Mesodermal cell (in vitro differentiated cells): ENCODE measurements around the gene FBXL16.
"Not testable (repeated sequence)": the region's sequence is repeated elsewhere in the genome, so short reads cannot be mapped to it uniquely, and the experiment has no call there.

ENCODE experiments used
- H3K27ac ChIP-seq: 2 replicates; pipeline ENCODE4 v1.7.0; 2013; ENCODE audit warnings: mild to moderate bottlenecking, low read depth, low read length, moderate library complexity; ENCODE audit not compliant: severe bottlenecking
- H3K36me3 ChIP-seq: 2 replicates; pipeline ENCODE4 v1.7.1; 2013; ENCODE audit warnings: mild to moderate bottlenecking, low read length, moderate library complexity; ENCODE audit not compliant: control insufficient read depth, insufficient read depth
- H3K4me1 ChIP-seq: one replicate; pipeline ENCODE4 v1.7.1; 2013; ENCODE audit warnings: mild to moderate bottlenecking, low read length; ENCODE audit not compliant: insufficient read depth, control insufficient read depth, poor library complexity, severe bottlenecking
- H3K4me3 ChIP-seq: 2 replicates; pipeline ENCODE4 v1.7.0; 2013; ENCODE audit warnings: low read length, control low read depth, mild to moderate bottlenecking; ENCODE audit not compliant: insufficient read depth, poor library complexity, severe bottlenecking; ENCODE audit errors: extremely low read depth
- H3K9me3 ChIP-seq: 2 replicates; pipeline ENCODE4 v1.7.1; 2013; ENCODE audit warnings: mild to moderate bottlenecking, low read length, moderate library complexity; ENCODE audit not compliant: control insufficient read depth
- WGBS, 2 experiments: methylation state at CpG; one replicate each; pipeline ENCODE4 v1.1.5; 2013; ENCODE audit warnings: missing lambda C conversion rate in 2 of 2; ENCODE audit not compliant: insufficient coverage in 2 of 2; 5-methylcytosine and 5-hydroxymethylcytosine counted together

FBXL16 gene

DNA sequence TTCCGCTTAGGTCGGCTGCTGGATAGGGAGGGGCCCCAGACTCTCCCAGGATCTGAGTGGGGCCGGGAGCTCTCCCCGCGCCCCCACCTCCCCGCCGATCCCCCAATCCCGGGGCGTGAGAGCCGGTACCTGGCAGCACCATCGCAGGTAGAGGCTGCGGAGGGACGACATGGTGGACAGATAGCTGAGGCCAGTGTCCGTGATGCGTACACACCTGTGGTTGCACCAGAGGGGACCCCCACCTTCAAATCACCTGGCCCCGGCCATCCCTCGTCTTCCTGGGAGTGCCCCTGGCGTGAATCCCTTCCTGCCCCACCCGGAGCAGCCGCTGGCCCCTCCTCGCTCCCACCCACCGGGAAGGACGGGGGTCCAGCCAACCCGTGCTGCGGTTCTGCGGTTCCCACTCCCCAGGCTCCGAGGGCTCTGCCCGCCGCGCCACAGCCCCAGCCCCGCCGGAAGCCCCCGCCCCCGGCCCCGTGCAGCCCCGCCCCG, 10.7 kb downstream of the FBXL16 start:
- 10 to 12% methylated on average over 14 to 20 of the region's 37 CpGs for WGBS, 2 experiments
- H3K9me3 ChIP-seq, result no peaks in the 10 kb centered on the region
- H3K4me3 ChIP-seq, result no peak overlapping the region
- no peak overlapping the region for H3K27ac ChIP-seq
- peaks cover 13% of the 10 kb centered on the region for H3K4me1 ChIP-seq
- H3K36me3 ChIP-seq, result no peaks in the 10 kb centered on the region

- no peak overlapping the region for H3K27ac ChIP-seq
- H3K9me3 ChIP-seq, result no peaks in the 10 kb centered on the region
- no peaks in the 10 kb centered on the region for H3K36me3 ChIP-seq
- WGBS, 2 experiments, result 4 to 5% methylated on average over 50 to 56 of the region's 64 CpGs
- H3K4me1 ChIP-seq, result peaks cover 17% of the 10 kb centered on the region
- peak overlapping the region; percentile 2 for H3K4me3 ChIP-seq
These were observed 11.3 kb downstream of the FBXL16 start for GRCh38 chr16:694187-694862.

DNA sequence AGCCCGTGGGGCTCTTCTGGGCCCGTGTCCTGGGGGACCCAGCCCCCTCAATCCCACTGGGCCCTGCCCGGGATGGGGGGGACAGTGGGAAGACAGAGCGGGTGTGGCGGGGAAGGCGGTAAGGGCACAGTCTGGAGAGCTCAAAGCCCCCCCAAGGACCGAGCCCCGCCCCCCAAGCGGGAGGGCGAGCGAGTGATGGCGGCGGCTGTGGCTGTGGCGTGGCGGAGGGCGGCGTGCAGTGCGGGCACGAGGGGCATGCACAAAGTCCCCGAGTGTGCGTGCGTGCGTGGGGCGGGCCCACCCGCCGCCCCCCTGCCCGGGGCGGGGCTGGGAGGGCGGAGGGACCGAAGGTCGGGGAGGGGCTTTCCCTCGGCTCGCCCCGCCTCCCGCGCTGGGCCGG, 11.8 kb downstream of the FBXL16 start:
- H3K36me3 ChIP-seq, result no peaks in the 10 kb centered on the region
- WGBS, 2 experiments, result 5 to 7% methylated on average over 11 to 12 of the region's 37 CpGs
- H3K27ac ChIP-seq, result no peak overlapping the region
- H3K4me3 ChIP-seq, result no peak overlapping the region
- peaks cover 23% of the 10 kb centered on the region for H3K4me1 ChIP-seq
- H3K9me3 ChIP-seq, result no peaks in the 10 kb centered on the region

- H3K4me3 ChIP-seq, result no peak overlapping the region
- WGBS, 2 experiments, result 26 to 49% methylated on average over 5 to 18 of the region's 22 CpGs
These were observed 12.2 kb downstream of the FBXL16 start for GRCh38 chr16:693364-693763.

GRCh38 chr16:692356-693108, 13.1 kb downstream of the FBXL16 start:
- 75 to 100% methylated on average over 2 of the region's 10 CpGs for WGBS, 2 experiments
- Histone ChIP-seq H3K9me3 (no peaks in the 10 kb centered on the region), H3K4me1 (peaks cover 23% of the 10 kb centered on the region), H3K36me3 (no peaks in the 10 kb centered on the region), H3K4me3 (no peak overlapping the region), H3K27ac (no peak overlapping the region)

More at GRCh38 chr16:693364-693763, 12.2 kb downstream of the FBXL16 start:
- Histone ChIP-seq H3K27ac (no peak overlapping the region), H3K4me1 (peaks cover 23% of the 10 kb centered on the region), H3K9me3 (no peaks in the 10 kb centered on the region), H3K36me3 (no peaks in the 10 kb centered on the region)

DNA sequence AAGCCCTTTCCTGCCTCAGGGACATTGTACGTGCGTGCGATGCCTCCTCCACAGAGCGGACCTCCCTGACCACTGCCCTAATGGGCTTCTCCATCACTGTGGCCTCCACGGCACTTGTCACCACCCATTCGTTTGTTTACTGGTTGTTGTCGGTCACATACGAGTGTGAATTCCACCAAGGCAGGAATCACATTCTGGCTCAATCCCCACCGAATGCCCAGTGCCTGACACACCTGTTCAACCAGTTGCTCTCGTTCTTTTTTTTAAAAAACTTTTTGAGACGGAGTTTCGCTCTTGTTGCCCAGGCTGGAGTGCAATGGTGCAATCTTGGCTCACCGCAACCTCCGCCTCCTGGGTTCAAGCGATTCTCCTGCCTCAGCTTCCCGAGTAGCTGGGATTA, 14.4 kb downstream of the FBXL16 start:
- not testable (repeated sequence) for H3K36me3 ChIP-seq, H3K4me3 ChIP-seq, H3K27ac ChIP-seq, H3K9me3 ChIP-seq
- H3K4me1 ChIP-seq, result peaks cover 23% of the 10 kb centered on the region
- WGBS, 2 experiments, result 87 to 90% methylated on average over 13 to 14 of the region's 16 CpGs

DNA sequence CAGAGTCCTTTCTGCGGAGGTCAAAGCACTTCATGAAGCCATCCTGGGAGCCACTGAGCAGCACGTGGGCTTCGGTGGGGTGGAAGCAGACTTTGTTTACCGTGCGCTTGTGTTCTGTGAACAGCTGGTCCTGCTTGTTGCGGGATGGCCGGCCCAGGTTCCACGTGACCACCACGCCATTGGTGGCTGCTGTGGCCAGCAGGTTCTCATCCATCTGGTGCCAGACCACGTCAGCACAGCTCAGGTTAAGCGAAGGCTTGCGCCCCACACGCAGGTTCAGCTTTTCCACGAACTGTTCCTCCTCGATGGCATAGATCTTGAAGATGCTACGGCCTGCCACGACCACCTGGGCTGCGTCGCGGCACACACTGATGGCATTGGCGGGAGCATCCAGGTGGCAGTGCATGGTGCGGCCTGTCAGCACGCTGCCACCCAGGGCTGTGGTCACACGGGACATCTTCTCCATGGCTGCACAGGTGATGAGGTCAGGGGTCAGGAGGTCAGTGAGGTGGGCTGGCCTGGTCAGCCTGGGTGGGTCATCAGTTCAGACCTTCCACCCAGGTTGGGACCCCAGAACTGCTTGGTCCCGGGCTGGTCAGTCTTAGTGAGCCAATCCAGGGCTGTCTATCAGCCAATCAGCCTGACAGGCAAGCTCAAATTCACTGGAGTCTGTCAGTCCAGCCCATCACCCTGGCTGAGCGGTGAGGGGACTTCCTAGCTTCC, 16.3 kb downstream of the FBXL16 start:
- Histone ChIP-seq H3K9me3 (no peaks in the 10 kb centered on the region), H3K4me3 (peak overlapping the region; percentile 59), H3K4me1 (peaks cover 12% of the 10 kb centered on the region), H3K27ac (no peak overlapping the region), H3K36me3 (peaks cover 18% of the 10 kb centered on the region)
- 89 to 91% methylated on average over 24 to 26 of the region's 26 CpGs for WGBS, 2 experiments

DNA sequence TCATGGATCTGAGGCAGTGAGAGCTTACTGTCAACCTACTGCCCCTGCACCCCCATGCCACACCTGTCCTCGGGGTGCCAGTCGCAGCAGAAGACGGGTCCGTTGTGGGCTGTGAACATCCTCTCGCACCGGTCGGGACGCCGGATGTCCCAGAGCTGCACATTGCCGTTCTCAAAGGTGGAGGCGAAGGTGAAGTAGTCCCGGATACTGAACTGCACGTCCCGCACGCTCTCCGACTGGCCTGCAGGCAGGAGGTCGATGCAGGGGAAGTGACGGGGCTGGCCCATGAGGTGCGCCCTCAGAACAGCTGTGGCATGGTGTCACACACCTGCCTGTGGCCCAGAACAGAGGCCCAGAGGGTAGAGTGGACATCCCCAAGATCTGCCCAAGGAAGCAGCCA, 18.1 kb downstream of the FBXL16 start:
- Histone ChIP-seq H3K4me3 (no peak overlapping the region), H3K9me3 (no peaks in the 10 kb centered on the region), H3K4me1 (peaks cover 10% of the 10 kb centered on the region), H3K36me3 (peaks cover 28% of the 10 kb centered on the region), H3K27ac (no peak overlapping the region)
- 92 to 94% methylated on average over 19 of the region's 19 CpGs for WGBS, 2 experiments

DNA sequence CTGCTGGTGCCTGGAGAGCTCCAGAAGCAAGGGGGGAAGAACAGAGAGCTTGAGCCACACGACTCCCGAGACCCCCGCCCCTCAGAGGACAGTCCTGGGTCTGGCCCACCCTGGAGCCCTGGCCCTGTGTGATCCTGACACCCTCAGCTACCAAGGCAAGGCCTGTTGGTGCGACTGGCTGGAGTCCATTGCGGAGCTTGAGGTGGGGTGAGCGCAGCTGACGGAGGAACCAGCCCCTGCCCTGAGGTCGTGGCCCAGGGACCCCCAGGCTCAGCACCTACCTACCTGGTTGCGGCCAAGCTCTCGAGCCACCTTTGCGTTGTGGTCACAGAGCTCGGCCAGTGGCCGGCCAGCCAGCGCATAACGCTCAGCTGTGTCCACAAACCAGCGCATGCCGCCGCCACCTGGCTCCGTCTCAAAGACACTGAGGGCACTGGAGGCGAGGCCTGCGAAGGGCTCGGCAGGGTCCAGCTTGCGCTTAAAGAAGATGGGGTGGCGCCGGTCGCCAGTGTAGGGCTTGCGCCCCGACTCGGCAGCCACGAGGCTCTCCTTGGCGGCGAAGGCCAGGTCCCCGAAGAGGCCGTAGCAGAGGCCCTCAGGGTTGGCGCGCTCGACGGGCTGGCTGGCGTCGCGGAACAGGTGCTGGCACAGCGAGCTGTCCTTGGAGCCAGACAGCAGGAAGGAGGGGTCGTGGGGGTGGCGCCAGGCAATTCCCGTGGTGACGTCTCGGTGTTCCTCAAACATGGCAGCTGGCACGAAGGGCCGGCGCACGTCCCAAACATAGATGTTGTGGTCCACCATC, 18.9 kb downstream of the FBXL16 start:
- WGBS, 2 experiments, result 96 to 97% methylated on average over 47 to 51 of the region's 51 CpGs
- H3K4me1 ChIP-seq, result peaks cover 13% of the 10 kb centered on the region
- H3K36me3 ChIP-seq, result peaks cover 36% of the 10 kb centered on the region
- H3K9me3 ChIP-seq, result no peaks in the 10 kb centered on the region
- no peak overlapping the region for H3K27ac ChIP-seq
- H3K4me3 ChIP-seq, result no peak overlapping the region

DNA sequence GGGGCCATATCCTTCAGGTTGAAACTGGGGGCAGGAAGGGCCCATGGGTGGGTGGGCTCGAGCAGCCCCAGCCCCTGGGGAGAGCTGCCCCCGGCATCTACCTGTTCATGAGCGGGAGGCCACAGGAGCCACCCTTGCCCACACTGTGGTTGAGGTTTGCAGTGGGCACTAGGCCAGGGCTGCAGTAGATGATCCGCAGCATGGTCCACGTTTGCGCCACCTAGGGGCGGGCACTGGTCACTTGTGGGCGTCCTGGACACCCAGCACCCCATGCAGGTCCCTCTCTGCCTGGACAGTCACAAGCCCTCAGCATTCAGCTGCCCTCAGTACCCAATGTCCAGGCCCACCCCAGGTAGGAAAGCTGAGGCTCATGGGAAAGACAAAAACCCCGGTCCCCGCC, 19.6 kb downstream of the FBXL16 start:
- peaks cover 40% of the 10 kb centered on the region for H3K36me3 ChIP-seq
- no peak overlapping the region for H3K27ac ChIP-seq
- H3K9me3 ChIP-seq, result no peaks in the 10 kb centered on the region
- WGBS, 2 experiments, result 86 to 95% methylated on average over 5 to 9 of the region's 10 CpGs
- no peak overlapping the region for H3K4me3 ChIP-seq
- peaks cover 20% of the 10 kb centered on the region for H3K4me1 ChIP-seq
